Stomach smooth muscle (tissue), 2 donors: ENCODE results near the gene DAB2.

ENCODE experiments used
- H3K27ac ChIP-seq: one replicate; pipeline ENCODE4 v1.7.0; 2013; ENCODE audit warnings: mild to moderate bottlenecking, low read length, inconsistent platforms
- H3K27me3 ChIP-seq, 2 donors: one replicate each; pipeline ENCODE4 v1.7.0; 2013; ENCODE audit warnings: low read length in 2 of 2; ENCODE audit not compliant: insufficient read depth in 2 of 2, control insufficient read depth in 1 of 2
- H3K36me3 ChIP-seq, 2 donors: one replicate each; pipeline ENCODE4 v1.7.0; 2013; ENCODE audit warnings: low read length in 2 of 2; ENCODE audit not compliant: control insufficient read depth in 2 of 2, insufficient read depth in 2 of 2
- H3K4me1 ChIP-seq: one replicate; pipeline ENCODE4 v1.7.0; 2013; ENCODE audit warnings: low read length; ENCODE audit not compliant: control insufficient read depth, insufficient read depth
- H3K4me3 ChIP-seq, 2 donors: one replicate each; pipeline ENCODE4 v1.7.0; 2013; ENCODE audit warnings: low read length in 2 of 2
- H3K9ac ChIP-seq, 2 donors: one replicate each; pipeline ENCODE4 v1.7.0; 2013; ENCODE audit warnings: low read length in 2 of 2, mild to moderate bottlenecking in 1 of 2
- H3K9me3 ChIP-seq, 2 donors: one replicate each; pipeline ENCODE4 v1.7.0; 2013; ENCODE audit warnings: low read length in 2 of 2; ENCODE audit not compliant: control insufficient read depth in 2 of 2
- donor health status: healthy.
- donor health status: Pancreatic carcinoma.

Gene DAB2

DNA sequence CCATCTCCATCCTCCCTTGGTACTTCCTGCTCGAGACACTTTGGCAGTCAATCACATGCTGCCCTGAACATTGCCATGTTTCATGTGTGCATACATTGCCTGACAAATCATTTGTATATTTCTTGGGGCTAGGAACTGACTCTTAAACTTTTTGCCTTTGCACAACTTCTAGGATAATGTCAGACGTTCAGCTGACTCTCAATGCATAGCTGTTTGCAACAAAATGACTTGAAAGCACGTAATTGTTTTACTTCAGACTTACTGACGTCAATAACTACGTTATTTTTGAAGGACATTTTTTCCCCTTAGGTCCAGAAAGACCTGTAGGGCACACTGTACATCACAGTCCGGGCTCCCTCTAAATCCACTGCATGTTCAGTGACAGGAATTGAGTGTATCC lies 37.4 kb upstream of the DAB2 start:
- H3K27me3 ChIP-seq, result no peaks in the 10 kb centered on the region
- no peak overlapping the region for H3K9ac ChIP-seq
- H3K9me3 ChIP-seq, result no peaks in the 10 kb centered on the region
- no peaks in the 10 kb centered on the region for H3K36me3 ChIP-seq
- H3K27ac ChIP-seq, result no peak overlapping the region
- H3K4me1 ChIP-seq, result no peaks in the 10 kb centered on the region
- no peak overlapping the region for H3K4me3 ChIP-seq

- Histone ChIP-seq H3K27ac (no peak overlapping the region), H3K36me3 (no peaks in the 10 kb centered on the region), H3K9ac (no peak overlapping the region), H3K27me3 (no peaks in the 10 kb centered on the region), H3K9me3 (no peaks in the 10 kb centered on the region), H3K4me3 (no peak overlapping the region), H3K4me1 (no peaks in the 10 kb centered on the region)
These were observed 36.4 kb upstream of the DAB2 start for GRCh38 chr5:39461007-39461682.

GRCh38 chr5:39459907-39460306 lies 35.1 kb upstream of the DAB2 start:
- Histone ChIP-seq H3K4me1 (no peaks in the 10 kb centered on the region), H3K9me3 (no peaks in the 10 kb centered on the region), H3K36me3 (no peaks in the 10 kb centered on the region), H3K9ac (no peak overlapping the region), H3K27me3 (no peaks in the 10 kb centered on the region), H3K4me3 (no peak overlapping the region), H3K27ac (no peak overlapping the region)

DNA sequence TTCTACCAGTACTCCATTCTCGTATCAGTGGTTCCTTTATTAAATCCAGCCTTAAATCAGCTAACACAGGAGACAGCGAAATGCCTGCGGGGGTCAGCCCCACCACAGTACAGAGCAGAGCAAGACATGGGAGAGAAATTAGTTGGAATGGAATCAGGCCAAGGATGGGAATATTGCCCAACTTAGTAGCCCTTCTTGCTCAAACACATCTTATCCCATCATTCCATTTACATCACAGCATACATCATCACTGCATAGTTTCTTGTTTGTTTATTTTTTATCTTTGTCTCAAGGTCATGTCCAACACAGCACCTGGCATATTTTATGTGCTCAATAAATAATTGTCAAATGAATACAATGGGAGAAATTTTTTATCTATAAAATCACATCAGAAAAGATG lies 34.3 kb upstream of the DAB2 start:
- Histone ChIP-seq H3K36me3 (no peaks in the 10 kb centered on the region), H3K27ac (no peak overlapping the region), H3K4me1 (no peaks in the 10 kb centered on the region), H3K27me3 (no peaks in the 10 kb centered on the region), H3K9me3 (no peaks in the 10 kb centered on the region), H3K4me3 (no peak overlapping the region), H3K9ac (no peak overlapping the region)

DNA sequence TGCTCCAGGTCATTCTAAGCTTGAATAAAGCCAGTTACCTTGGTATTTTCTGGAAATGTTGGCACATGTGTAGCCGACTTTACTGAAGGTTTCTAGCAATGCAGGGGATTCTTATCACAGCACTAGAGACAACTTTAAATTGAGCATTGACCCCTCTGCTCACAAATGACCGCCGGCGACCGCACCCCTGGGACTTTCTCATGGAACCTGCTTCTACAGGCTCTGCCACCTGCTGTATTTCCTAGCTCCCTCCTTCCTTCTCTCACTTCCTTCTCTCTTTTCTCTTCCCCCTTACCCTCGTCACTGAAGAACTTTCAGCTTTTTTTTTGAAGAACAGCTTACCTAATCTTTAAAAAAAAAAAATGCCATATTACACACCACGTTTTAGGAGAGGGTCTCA lies 30.9 kb upstream of the DAB2 start:
- Histone ChIP-seq H3K27me3 (no peaks in the 10 kb centered on the region), H3K9ac (no peak overlapping the region), H3K27ac (no peak overlapping the region), H3K36me3 (no peaks in the 10 kb centered on the region), H3K4me3 (no peak overlapping the region), H3K4me1 (no peaks in the 10 kb centered on the region), H3K9me3 (no peaks in the 10 kb centered on the region)

DNA sequence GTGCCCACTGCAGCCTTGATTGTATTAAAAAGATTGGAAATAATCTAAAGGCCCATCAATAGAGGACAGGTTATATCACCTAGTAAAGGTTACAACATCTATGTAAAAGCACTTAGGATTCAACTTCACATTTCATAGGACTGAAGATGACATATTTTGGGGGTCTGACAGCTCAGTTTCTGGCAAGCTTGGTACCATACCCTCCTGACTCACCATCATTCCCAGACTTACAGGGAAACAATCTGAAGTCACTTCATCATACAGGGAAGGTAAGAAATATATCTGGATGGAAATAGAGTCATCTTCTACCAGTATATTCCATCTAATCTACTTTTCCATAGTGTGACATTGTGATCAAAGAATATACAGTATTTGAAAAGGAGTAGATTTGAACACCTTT lies 28.8 kb upstream of the DAB2 start:
- Histone ChIP-seq H3K9me3 (no peaks in the 10 kb centered on the region), H3K9ac (no peak overlapping the region), H3K27me3 (no peaks in the 10 kb centered on the region), H3K36me3 (no peaks in the 10 kb centered on the region), H3K4me3 (no peak overlapping the region), H3K27ac (no peak overlapping the region), H3K4me1 (no peaks in the 10 kb centered on the region)

- Histone ChIP-seq H3K9me3 (no peaks in the 10 kb centered on the region), H3K36me3 (no peaks in the 10 kb centered on the region), H3K4me1 (no peaks in the 10 kb centered on the region), H3K4me3 (no peak overlapping the region), H3K27ac (no peak overlapping the region), H3K9ac (no peak overlapping the region), H3K27me3 (no peaks in the 10 kb centered on the region)
These were observed 28.1 kb upstream of the DAB2 start for GRCh38 chr5:39452846-39453245.

DNA sequence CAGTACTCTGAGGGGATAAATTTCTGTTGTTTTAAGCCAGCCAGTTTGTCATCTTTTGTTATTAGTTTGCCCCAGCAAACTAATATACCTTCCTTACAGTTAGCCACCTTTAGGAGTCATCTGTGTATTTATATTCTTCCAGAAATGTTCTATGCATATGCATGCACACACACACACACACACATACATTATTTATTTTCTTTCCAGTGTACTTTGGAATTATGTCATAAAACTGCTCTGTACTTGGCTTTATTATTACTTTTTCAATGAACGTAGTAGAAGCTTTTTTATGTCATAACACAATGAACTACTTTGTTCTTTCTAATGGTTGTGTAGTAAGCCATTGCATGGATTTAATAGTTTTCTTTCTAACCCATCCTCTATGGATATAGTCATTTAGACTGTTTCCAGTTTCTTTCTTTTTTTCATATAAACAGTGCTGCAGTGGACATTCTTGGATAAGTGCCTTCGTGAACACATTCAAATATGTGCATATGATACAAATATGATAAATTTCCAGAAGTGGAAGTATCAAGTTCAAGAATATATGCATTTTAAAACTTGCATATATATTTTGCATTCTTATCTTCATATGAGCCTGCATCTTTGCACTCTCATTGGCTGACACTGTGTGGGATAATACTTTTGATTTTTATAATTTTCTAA lies 26.6 kb upstream of the DAB2 start:
- no peaks in the 10 kb centered on the region for H3K9me3 ChIP-seq
- no peaks in the 10 kb centered on the region for H3K4me1 ChIP-seq
- H3K27ac ChIP-seq, result no peak overlapping the region
- no peak overlapping the region for H3K9ac ChIP-seq
- H3K27me3 ChIP-seq, result no peaks in the 10 kb centered on the region
- H3K36me3 ChIP-seq, result no peaks in the 10 kb centered on the region
- H3K4me3 ChIP-seq, result no peak overlapping the region

DNA sequence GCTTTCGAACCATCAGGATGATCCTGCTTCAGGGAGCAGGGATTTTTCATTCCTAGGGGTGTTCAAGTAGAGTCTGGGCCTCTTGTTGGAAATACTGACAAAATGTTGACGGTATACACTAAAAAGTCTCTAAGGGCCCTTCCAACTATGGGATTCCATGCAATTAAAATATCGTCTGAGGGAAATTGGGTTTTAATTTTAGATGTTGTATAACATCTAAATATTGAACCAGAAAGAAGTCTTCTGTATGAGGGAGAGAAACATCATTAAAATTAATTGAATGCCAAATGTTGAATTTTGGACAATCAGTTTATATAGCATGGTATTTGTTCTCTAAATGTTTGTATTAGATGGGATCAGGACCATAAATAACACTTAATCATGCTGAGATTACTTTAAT lies 25.7 kb upstream of the DAB2 start:
- Histone ChIP-seq H3K27ac (no peak overlapping the region), H3K36me3 (no peaks in the 10 kb centered on the region), H3K9me3 (no peaks in the 10 kb centered on the region), H3K27me3 (no peaks in the 10 kb centered on the region), H3K4me3 (no peak overlapping the region), H3K9ac (no peak overlapping the region), H3K4me1 (no peaks in the 10 kb centered on the region)

- no peak overlapping the region for H3K4me3 ChIP-seq
- no peaks in the 10 kb centered on the region for H3K9me3 ChIP-seq
- no peaks in the 10 kb centered on the region for H3K4me1 ChIP-seq
- H3K27ac ChIP-seq, result no peak overlapping the region
- no peak overlapping the region for H3K9ac ChIP-seq
- H3K36me3 ChIP-seq, result no peaks in the 10 kb centered on the region
- H3K27me3 ChIP-seq, result no peaks in the 10 kb centered on the region
These were observed 24.8 kb upstream of the DAB2 start for GRCh38 chr5:39449591-39449990.

DNA sequence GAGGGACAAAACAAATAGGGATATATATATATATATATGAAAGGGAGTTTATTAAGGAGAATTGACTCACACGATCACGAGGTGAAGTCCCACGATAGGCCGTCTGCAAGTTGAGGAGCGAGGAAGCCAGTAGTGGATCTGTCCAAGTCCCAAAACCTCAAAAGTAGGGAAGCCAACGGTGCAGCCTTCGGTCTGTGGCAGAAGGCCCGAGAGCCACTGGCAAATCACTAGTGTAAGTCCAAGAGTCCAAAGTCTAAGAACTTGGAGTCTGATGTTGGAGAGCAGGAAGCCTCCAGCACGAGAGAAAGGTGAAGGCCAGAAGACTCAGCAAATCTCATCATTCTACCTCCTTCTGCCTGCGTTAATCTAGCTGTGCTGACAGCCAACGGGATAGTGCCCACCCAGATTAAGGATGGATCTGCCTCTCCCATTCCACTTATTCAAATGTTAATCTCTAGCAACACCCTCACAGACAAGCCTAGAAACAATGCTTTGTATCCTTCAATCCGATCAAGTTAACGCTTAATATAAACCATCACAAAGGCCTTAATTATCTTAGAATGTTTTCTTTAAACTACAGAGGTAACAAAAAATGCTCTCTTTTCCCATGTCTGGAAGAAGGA lies 23.8 kb upstream of the DAB2 start:
- H3K27ac ChIP-seq, result no peak overlapping the region
- H3K36me3 ChIP-seq, result no peaks in the 10 kb centered on the region
- no peak overlapping the region for H3K9ac ChIP-seq
- H3K4me3 ChIP-seq, result no peak overlapping the region
- no peaks in the 10 kb centered on the region for H3K4me1 ChIP-seq
- H3K27me3 ChIP-seq, result no peaks in the 10 kb centered on the region
- H3K9me3 ChIP-seq, result no peaks in the 10 kb centered on the region
